GM18868 (cell line): ENCODE data around the gene METTL23.
A peak's percentile ranks its signal among the peaks of the same experiment; 100 is the strongest.
"Not testable (repeated sequence)": the region's sequence is repeated elsewhere in the genome, so short reads cannot be mapped to it uniquely, and the experiment has no call there.

ENCODE experiments used
- ATAC-seq: cut with Tn5 transposase; IDR thresholded peaks from one replicate; pipeline ENCODE4 v1.9.1; 2021; ENCODE audit warnings: mild to moderate bottlenecking, moderate library complexity; ENCODE audit not compliant: unreplicated experiment

METTL23 gene

GRCh38 chr17:76732734-76733617 lies 6.3 kb downstream of the METTL23 start:
- no peak for ATAC-seq

GRCh38 chr17:76733618-76733957 lies 6.9 kb downstream of the METTL23 start:
- ATAC-seq = no peak

GRCh38 chr17:76734080-76734840 lies 7.6 kb downstream of the METTL23 start:
- no peak for ATAC-seq

GRCh38 chr17:76735006-76735405 lies 8.4 kb downstream of the METTL23 start:
- no peak for ATAC-seq

GRCh38 chr17:76735586-76736348 lies 9.1 kb downstream of the METTL23 start:
- ATAC-seq = no peak

GRCh38 chr17:76736349-76737081 lies 9.9 kb downstream of the METTL23 start:
- ATAC-seq = no peak

GRCh38 chr17:76737082-76737675 lies 10.5 kb downstream of the METTL23 start, which contains the start of gene SRSF2:
Gene SRSF2, minus strand, starts transcription at chr17:76737331. Its CDS starts 171 bp downstream, at chr17:76737160.
- peak; percentile 68 for ATAC-seq

- peak; percentile 62 for ATAC-seq
Measured at GRCh38 chr17:76737676-76738467, 11.2 kb downstream of the METTL23 start, which contains the start of gene MFSD11. Gene MFSD11, plus strand, starts transcription at chr17:76738119. Its CDS starts 234 bp downstream, at chr17:76738353.

GRCh38 chr17:76738468-76738850 lies 11.8 kb downstream of the METTL23 start:
- ATAC-seq = no peak

GRCh38 chr17:76739568-76740115 lies 13.0 kb downstream of the METTL23 start:
- not testable (repeated sequence) for ATAC-seq

GRCh38 chr17:76740329-76741118 lies 13.9 kb downstream of the METTL23 start:
- no peak for ATAC-seq

GRCh38 chr17:76742958-76743357 lies 16.3 kb downstream of the METTL23 start:
- no peak for ATAC-seq

- no peak for ATAC-seq
Measured at GRCh38 chr17:76744747-76745146, 18.1 kb downstream of the METTL23 start.

GRCh38 chr17:76745785-76746184 lies 19.1 kb downstream of the METTL23 start:
- not testable (repeated sequence) for ATAC-seq

GRCh38 chr17:76747716-76748363 lies 21.2 kb downstream of the METTL23 start:
- ATAC-seq = no peak

GRCh38 chr17:76748657-76749056 lies 22.0 kb downstream of the METTL23 start:
- ATAC-seq = no peak

GRCh38 chr17:76751416-76751993 lies 24.9 kb downstream of the METTL23 start:
- ATAC-seq = no peak
